Ishikawa (cell line): Measurements from ENCODE around the gene RARS2.

Experiments used
- CEBPB ChIP-seq: IDR thresholded peaks from 2 replicates; pipeline ENCODE4 v1.6.1; 2012
- CREB1 ChIP-seq: IDR thresholded peaks from 2 replicates; pipeline ENCODE4 v1.6.1; 2012; ENCODE audit warnings: low read depth
- EGR1 ChIP-seq: IDR thresholded peaks from 2 replicates; pipeline ENCODE4 v1.6.1; 2012
- EP300 ChIP-seq: IDR thresholded peaks from 2 replicates; pipeline ENCODE4 v1.6.1; 2012; ENCODE audit warnings: borderline replicate concordance
- FOXM1 ChIP-seq: IDR thresholded peaks from 2 replicates; pipeline ENCODE4 v1.6.1; 2012; ENCODE audit warnings: low read depth, borderline replicate concordance
- MAX ChIP-seq: IDR thresholded peaks from 2 replicates; pipeline ENCODE4 v1.6.1; 2012
- NFIC ChIP-seq: IDR thresholded peaks from 2 replicates; pipeline ENCODE4 v1.6.1; 2012
- RAD21 ChIP-seq: IDR thresholded peaks from 2 replicates; pipeline ENCODE4 v1.6.1; 2012; ENCODE audit warnings: low read depth
- REST ChIP-seq: IDR thresholded peaks from 2 replicates; pipeline ENCODE4 v1.6.1; 2012; ENCODE audit warnings: low read depth, mild to moderate bottlenecking
- TAF1 ChIP-seq: IDR thresholded peaks from 2 replicates; pipeline ENCODE4 v1.6.1; 2012; ENCODE audit warnings: low read depth, mild to moderate bottlenecking
- TCF12 ChIP-seq: IDR thresholded peaks from 2 replicates; pipeline ENCODE4 v1.6.1; 2012; ENCODE audit warnings: low read depth
- TEAD4 ChIP-seq: IDR thresholded peaks from 2 replicates; pipeline ENCODE4 v1.6.1; 2012
- YY1 ChIP-seq: IDR thresholded peaks from 2 replicates; pipeline ENCODE4 v1.6.1; 2012; ENCODE audit warnings: low read depth
- ZBTB7A ChIP-seq: IDR thresholded peaks from 2 replicates; pipeline ENCODE4 v1.6.1; 2012; ENCODE audit warnings: low read depth

- TF ChIP-seq YY1 = no peak
- no peak for TF ChIP-seq EGR1
- TF ChIP-seq CEBPB = no peak
- TF ChIP-seq TAF1 = no peak
- no peak for TF ChIP-seq REST
- TF ChIP-seq RAD21 = no peak
- TF ChIP-seq MAX = no peak
- TF ChIP-seq NFIC = no peak
- TF ChIP-seq CREB1 = no peak
- no peak for TF ChIP-seq EP300
- TF ChIP-seq ZBTB7A = no peak
- no peak for TF ChIP-seq TCF12
- TF ChIP-seq TEAD4 = no peak
- TF ChIP-seq FOXM1 = no peak
Measured at GRCh38 chr6:87539554-87539953, 50.2 kb downstream of the RARS2 start.
